Kidney (tissue), 14 donors: Measurements from ENCODE around the gene BAG5. TPM values are rescaled to one million over a fixed set of nuclear protein-coding genes. Genes with fewer than 3 reads are reported as not detected.

Source experiments
- DNase-seq, 5 donors: peaks; one replicate each; pipeline ENCODE4 v3.0.0-alpha.2; 2013 to 2020
- FAIRE-seq: peaks from 2 replicates; lab custom pipeline; 2012; peaks lifted over from hg19 to GRCh38; lab: Jason Lieb, UNC
- H3K27ac ChIP-seq, 2 donors: one replicate each; pipeline ENCODE4 v1.7.0; 2013; ENCODE audit warnings: low read depth in 2 of 2, low read length in 2 of 2, inconsistent platforms in 1 of 2
- H3K27me3 ChIP-seq: one replicate; pipeline ENCODE4 v1.7.1; 2013; ENCODE audit warnings: low read length, inconsistent platforms; ENCODE audit not compliant: control insufficient read depth, insufficient read depth
- H3K36me3 ChIP-seq, 3 donors: one replicate each; pipeline versions ENCODE4 v1.7.0 to v1.7.1; 2013; ENCODE audit warnings: low read length in 3 of 3, control low read depth in 1 of 3, inconsistent platforms in 1 of 3; ENCODE audit not compliant: insufficient read depth in 3 of 3, control insufficient read depth in 2 of 3
- H3K4me1 ChIP-seq, 3 donors: one replicate each; pipeline versions ENCODE4 v1.7.0 to v1.7.1; 2013; ENCODE audit warnings: low read length in 3 of 3, inconsistent platforms in 1 of 3, low read depth in 1 of 3; ENCODE audit not compliant: control insufficient read depth in 2 of 3, insufficient read depth in 2 of 3
- H3K4me3 ChIP-seq, 3 donors: one replicate each; pipeline versions ENCODE4 v1.7.0 to v1.8.1; 2013; ENCODE audit warnings: low read length in 3 of 3, control low read depth in 1 of 3, inconsistent platforms in 1 of 3
- H3K9ac ChIP-seq, 3 donors: one replicate each; pipeline versions ENCODE4 v1.7.0 to v1.7.1; 2013; ENCODE audit warnings: low read length in 3 of 3, control low read depth in 1 of 3, inconsistent platforms in 1 of 3
- H3K9me3 ChIP-seq, 3 donors: one replicate each; pipeline versions ENCODE4 v1.7.0 to v1.7.1; 2013; ENCODE audit warnings: low read length in 3 of 3, control low read depth in 1 of 3, inconsistent platforms in 1 of 3; ENCODE audit not compliant: control insufficient read depth in 2 of 3, insufficient read depth in 1 of 3
- intact Hi-C: fragments of 100-400 bp; cut with DNase I; formaldehyde crosslinking; loops from one replicate; pipeline ENCODE4 v1.11.1; 2022
- polyA plus RNA-seq: library from polyadenylated mRNA; stranded (reverse); fragments of 350-450 nt; fragmentation: Illumina TruSeq; extraction: RNeasy Lipid Tissue Mini Kit (QIAGEN cat#74804); gene quantifications from one replicate; pipeline ENCODE4 v1.2.3, GENCODE V29; 2014; ENCODE audit warnings: low read depth, low replicate concordance; ENCODE audit not compliant: insufficient read depth
- total RNA-seq: library from RNA; stranded (reverse); fragmentation: NEBNext Ultra II Directional; extraction: Animal tissue kit (Norgen Biotek cat#: 25700); gene quantifications from one replicate; pipeline ENCODE4 v1.2.1, GENCODE V29; 2021
- TF ChIP-seq, protein P1 (sequence below): IDR thresholded peaks from 3 replicates; pipeline ENCODE4 v1.5.1; 2012; ENCODE audit warnings: mild to moderate bottlenecking, moderate library complexity, borderline replicate concordance; ENCODE audit not compliant: insufficient read depth; ENCODE audit errors: extremely low read depth
- donor health status: control.
- donor health status: control.
- donor health status: control.
- donor health status: control.
- donor health status: control.
- donor health status: DM: yes; HTN: yes; CAD: no.
- donor health status: Normal renal cell carcinoma (clear cell type).

The BAG5 gene
- total and polyA plus RNA-seq, 2 donors from 2014 or later, result 17.1 to 64.5 TPM

GRCh38 chr14:103555559-103556337 lies 6.7 kb downstream of the BAG5 start:
- H3K9ac ChIP-seq, result no peak overlapping the region
- FAIRE-seq (no peak), DNase-seq (peak in 1 of 5 donors; percentile 55)
- no peak overlapping the region for H3K4me3 ChIP-seq
- H3K36me3 ChIP-seq, result peaks cover 0 to 18% (median 7%) of the 10 kb centered on the region in 3 donors
- intact Hi-C loops, result no loop called here
- peaks cover 3 to 25% (median 13%) of the 10 kb centered on the region in 3 donors for H3K4me1 ChIP-seq
- TF ChIP-seq, protein P1, sequence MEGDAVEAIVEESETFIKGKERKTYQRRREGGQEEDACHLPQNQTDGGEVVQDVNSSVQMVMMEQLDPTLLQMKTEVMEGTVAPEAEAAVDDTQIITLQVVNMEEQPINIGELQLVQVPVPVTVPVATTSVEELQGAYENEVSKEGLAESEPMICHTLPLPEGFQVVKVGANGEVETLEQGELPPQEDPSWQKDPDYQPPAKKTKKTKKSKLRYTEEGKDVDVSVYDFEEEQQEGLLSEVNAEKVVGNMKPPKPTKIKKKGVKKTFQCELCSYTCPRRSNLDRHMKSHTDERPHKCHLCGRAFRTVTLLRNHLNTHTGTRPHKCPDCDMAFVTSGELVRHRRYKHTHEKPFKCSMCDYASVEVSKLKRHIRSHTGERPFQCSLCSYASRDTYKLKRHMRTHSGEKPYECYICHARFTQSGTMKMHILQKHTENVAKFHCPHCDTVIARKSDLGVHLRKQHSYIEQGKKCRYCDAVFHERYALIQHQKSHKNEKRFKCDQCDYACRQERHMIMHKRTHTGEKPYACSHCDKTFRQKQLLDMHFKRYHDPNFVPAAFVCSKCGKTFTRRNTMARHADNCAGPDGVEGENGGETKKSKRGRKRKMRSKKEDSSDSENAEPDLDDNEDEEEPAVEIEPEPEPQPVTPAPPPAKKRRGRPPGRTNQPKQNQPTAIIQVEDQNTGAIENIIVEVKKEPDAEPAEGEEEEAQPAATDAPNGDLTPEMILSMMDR, result no peak
- no peaks in the 10 kb centered on the region for H3K27me3 ChIP-seq
- no peak overlapping the region for H3K27ac ChIP-seq
- no peaks in the 10 kb centered on the region for H3K9me3 ChIP-seq

DNA sequence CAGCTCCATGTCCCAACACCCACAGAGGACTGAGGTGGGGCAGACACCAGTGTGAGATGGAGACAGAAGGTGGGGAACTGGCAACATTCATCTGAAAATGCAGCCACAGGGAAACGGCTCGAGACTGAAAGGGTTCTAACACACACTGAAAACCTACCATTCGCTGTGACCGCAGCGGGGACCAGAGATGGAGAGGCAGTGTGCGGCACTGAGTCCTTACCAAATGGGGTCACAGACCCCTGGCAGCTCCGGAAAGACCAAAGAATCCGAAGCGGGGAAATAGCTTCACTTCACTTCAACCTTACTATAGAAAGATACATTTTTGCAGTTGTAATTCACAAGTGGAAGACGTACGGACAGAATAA lies 9.6 kb downstream of the BAG5 start:
- TF ChIP-seq, protein P1, result no peak
- H3K4me3 ChIP-seq, result no peak overlapping the region
- peaks cover 0 to 13% (median 0%) of the 10 kb centered on the region in 3 donors for H3K4me1 ChIP-seq
- intact Hi-C loops, result no loop called here
- no peak overlapping the region for H3K9ac ChIP-seq
- H3K27me3 ChIP-seq, result no peaks in the 10 kb centered on the region
- no peak overlapping the region for H3K27ac ChIP-seq
- no peaks in the 10 kb centered on the region for H3K36me3 ChIP-seq
- no peak for FAIRE-seq
- DNase-seq, result no peak
- no peaks in the 10 kb centered on the region for H3K9me3 ChIP-seq

DNA sequence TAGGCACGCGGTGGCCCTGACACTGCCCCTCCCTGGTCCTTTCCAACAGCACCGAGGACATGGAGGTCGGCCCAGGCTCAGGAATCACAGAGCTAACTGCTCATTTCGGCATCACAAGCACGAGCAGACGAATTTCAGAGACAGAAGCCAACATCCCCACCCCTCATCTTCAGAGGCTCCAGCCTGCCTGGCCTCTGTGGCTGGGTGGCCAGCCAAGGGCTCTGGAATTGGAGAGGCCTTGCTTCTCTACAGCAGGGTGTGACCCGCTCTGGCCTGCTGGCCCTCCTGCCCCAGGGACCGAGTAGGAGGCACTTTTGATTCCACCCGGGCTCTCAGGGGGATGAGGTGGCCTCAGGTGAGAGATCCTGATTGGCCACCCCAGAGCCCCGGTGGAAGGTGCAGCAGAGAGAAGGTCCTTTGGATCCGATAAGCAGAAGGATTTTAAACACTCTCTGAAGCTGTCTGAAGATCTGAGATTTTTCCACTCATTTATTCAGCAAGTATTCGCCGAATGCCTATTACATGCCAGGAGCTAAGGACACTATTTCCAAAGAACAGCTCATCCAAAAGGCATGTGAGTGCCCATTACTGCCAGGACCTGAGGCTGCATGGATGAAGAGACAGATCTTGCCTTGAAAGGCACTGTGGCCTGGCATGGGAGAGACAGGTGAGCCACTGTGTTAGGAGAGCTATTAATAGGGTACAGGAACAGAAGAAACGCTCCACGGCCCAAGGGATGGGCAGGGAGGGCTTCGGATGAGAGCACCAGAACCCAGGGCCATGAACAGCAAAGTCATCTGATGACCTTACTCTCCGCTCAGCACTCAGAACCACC lies 10.2 kb downstream of the BAG5 start:
- Histone ChIP-seq H3K36me3 (no peaks in the 10 kb centered on the region), H3K27me3 (no peaks in the 10 kb centered on the region), H3K9me3 (no peaks in the 10 kb centered on the region), H3K27ac (peak overlapping the region in 1 of 2 donors; percentile 43), H3K4me1 (peaks cover 0 to 13% (median 0%) of the 10 kb centered on the region in 3 donors), H3K9ac (peak overlapping the region in 1 of 3 donors; percentile 17), H3K4me3 (no peak overlapping the region)
- FAIRE-seq, result no peak
- intact Hi-C loops, result no loop called here
- peak in 2 of 5 donors; percentile 8 to 85 for DNase-seq
- TF ChIP-seq, protein P1, result no peak
